Sigmoid colon (tissue), 7 donors: Measurements from ENCODE around the gene CSNK1A1L. TPM values are rescaled to one million over a fixed set of nuclear protein-coding genes. Genes with fewer than 3 reads are reported as not detected.
A peak's percentile ranks its signal among the peaks of the same experiment; 100 is the strongest.

Experiments used
- DNase-seq: peaks from one replicate; pipeline ENCODE4 v3.0.0-alpha.2; 2019
- H3K27ac ChIP-seq, 4 donors: fragments of 200-600 bp; sonication (generic); one replicate each; pipeline ENCODE4 v1.5.1; 2016 to 2019; ENCODE audit warnings: mild to moderate bottlenecking in 1 of 4
- H3K27me3 ChIP-seq, 3 donors: fragments of 200-600 bp; sonication (generic); one replicate each; pipeline ENCODE4 v1.5.1; 2019; ENCODE audit warnings: mild to moderate bottlenecking in 1 of 3
- H3K36me3 ChIP-seq, 4 donors: fragments of 200-600 bp; sonication (generic); one replicate each; pipeline ENCODE4 v1.5.1; 2016 to 2019
- H3K4me1 ChIP-seq, 4 donors: fragments of 200-600 bp; sonication (generic); one replicate each; pipeline ENCODE4 v1.5.1; 2017 to 2019
- H3K4me3 ChIP-seq, 4 donors: fragments of 200-600 bp; sonication (generic); one replicate each; pipeline ENCODE4 v1.5.1; 2017 to 2019; ENCODE audit warnings: mild to moderate bottlenecking in 2 of 4, moderate library complexity in 1 of 4
- H3K9me3 ChIP-seq, 4 donors: fragments of 200-600 bp in 3 of 4; sonication (generic) in 3 of 4; one replicate each; pipeline versions ENCODE4 v1.5.1 to v1.6.1; 2013 to 2019
- CTCF ChIP-seq, 4 experiments: fragments of 450-650 bp in 3 of 4; fragments of 200-600 bp in 1 of 4; IDR thresholded peaks; one replicate each; pipeline ENCODE4 v1.5.1; 2016 to 2019; ENCODE audit warnings: antibody characterized with exemption in 4 of 4, mild to moderate bottlenecking in 3 of 4, moderate library complexity in 2 of 4
- EP300 ChIP-seq, 4 donors: sonication (generic); formaldehyde crosslinking; IDR thresholded peaks; one replicate each; pipeline ENCODE4 v1.6.1; 2017; ENCODE audit warnings: antibody characterized with exemption in 4 of 4
- POLR2A ChIP-seq, 2 donors: fragments of 450-650 bp; IDR thresholded peaks; one replicate each; pipeline ENCODE4 v1.6.1; 2016; ENCODE audit warnings: antibody characterized with exemption in 2 of 2, mild to moderate bottlenecking in 2 of 2, moderate library complexity in 2 of 2
- POLR2AphosphoS5 ChIP-seq, 4 donors: sonication (generic); formaldehyde crosslinking; IDR thresholded peaks; one replicate each; pipeline ENCODE4 v1.6.1; 2017; ENCODE audit warnings: antibody characterized with exemption in 4 of 4
- whole genome bisulfite sequencing, 2 donors: extraction: QIAGEN DNeasy Blood & Tissue Kit; methylation state at CpG; one replicate each; pipeline ENCODE4 v1.1.7; 2013; 5-methylcytosine and 5-hydroxymethylcytosine counted together
- intact Hi-C: fragments of 100-400 bp; cut with DNase I; formaldehyde crosslinking; loops from one replicate; pipeline ENCODE4 v1.15.1; 2023
- polyA plus RNA-seq, 3 donors: library from polyadenylated mRNA; stranded (reverse); fragments of 200-250 nt; gene quantifications; one replicate each; pipeline ENCODE4 v1.2.3, GENCODE V29; 2013
- total RNA-seq, 4 donors: library from RNA; depleted of rRNA; stranded (reverse); fragments of >200 nt; gene quantifications; one replicate each; pipeline ENCODE4 v1.1.0, GENCODE V29; 2016
- donor health status: healthy with polysubstance abuse.
- donor health status: Bipolar disorder and iron deficiency.
- donor health status: healthy.

The CSNK1A1L gene
- total and polyA plus RNA-seq, 7 donors, result not detected

GRCh38 chr13:37127691-37128241, 22.3 kb upstream of the CSNK1A1L start:
- no peaks in the 10 kb centered on the region for H3K27me3 ChIP-seq
- no peak for DNase-seq
- H3K27ac ChIP-seq, result peak overlapping the region; percentile 27 to 77 (median 68)
- H3K36me3 ChIP-seq, result no peaks in the 10 kb centered on the region
- no peaks in the 10 kb centered on the region for H3K9me3 ChIP-seq
- intact Hi-C loops, result loop anchor here (10.0 kb wide), 1 partner anchor 357 kb away; no protein-coding TSS in a partner anchor
- H3K4me3 ChIP-seq, result no peak overlapping the region
- no peak for TF ChIP-seq CTCF (IDR thresholded peaks at IDR 0.05)
- no peak for TF ChIP-seq POLR2A (IDR thresholded peaks at IDR 0.05)
- peak in 2 of 4 donors; percentile 16 to 52 for TF ChIP-seq EP300 (IDR thresholded peaks at IDR 0.05)
- peak; percentile 7 to 77 (median 66) for TF ChIP-seq POLR2AphosphoS5 (IDR thresholded peaks at IDR 0.05)
- WGBS, 2 donors, result 49 to 61% methylated on average over 3 of the region's 3 CpGs
- H3K4me1 ChIP-seq, result peaks cover 0 to 31% (median 19%) of the 10 kb centered on the region in 4 donors

GRCh38 chr13:37123337-37123736, 17.9 kb upstream of the CSNK1A1L start:
- Histone ChIP-seq H3K27me3 (no peaks in the 10 kb centered on the region), H3K4me3 (no peak overlapping the region), H3K27ac (no peak overlapping the region), H3K4me1 (peaks cover 0 to 17% (median 13%) of the 10 kb centered on the region in 4 donors), H3K36me3 (no peaks in the 10 kb centered on the region), H3K9me3 (no peaks in the 10 kb centered on the region)
- intact Hi-C loops, result loop anchor here (10.0 kb wide), 1 partner anchor 361 kb away; no protein-coding TSS in a partner anchor
- WGBS, 2 donors, result 18 to 39% methylated on average over 1 of the region's 1 CpG
- no peak for TF ChIP-seq CTCF (IDR thresholded peaks at IDR 0.05)
- DNase-seq, result no peak

- intact Hi-C loops, result no loop called here
- TF ChIP-seq POLR2AphosphoS5 (IDR thresholded peaks at IDR 0.05) (no peak), CTCF (IDR thresholded peaks at IDR 0.05) (no peak), POLR2A (IDR thresholded peaks at IDR 0.05) (no peak), EP300 (IDR thresholded peaks at IDR 0.05) (no peak)
These were observed 12.6 kb upstream of the CSNK1A1L start for GRCh38 chr13:37118016-37118415.

GRCh38 chr13:37114250-37114649, 8.8 kb upstream of the CSNK1A1L start:
- H3K4me3 ChIP-seq, result no peak overlapping the region
- H3K4me1 ChIP-seq, result peaks cover 0 to 11% (median 3%) of the 10 kb centered on the region in 4 donors
- DNase-seq, result no peak
- no peaks in the 10 kb centered on the region for H3K27me3 ChIP-seq
- H3K27ac ChIP-seq, result no peak overlapping the region
- TF ChIP-seq POLR2A (IDR thresholded peaks at IDR 0.05), result no peak
- no peak for TF ChIP-seq EP300 (IDR thresholded peaks at IDR 0.05)
- TF ChIP-seq POLR2AphosphoS5 (IDR thresholded peaks at IDR 0.05), result no peak
- TF ChIP-seq CTCF (IDR thresholded peaks at IDR 0.05), result no peak
- WGBS, 2 donors, result 76 to 81% methylated on average over 4 of the region's 4 CpGs
- intact Hi-C loops, result no loop called here
- H3K9me3 ChIP-seq, result no peaks in the 10 kb centered on the region
- no peaks in the 10 kb centered on the region for H3K36me3 ChIP-seq

More at GRCh38 chr13:37118016-37118415, 12.6 kb upstream of the CSNK1A1L start:
- no peak for DNase-seq
- no peak overlapping the region for H3K4me3 ChIP-seq
- no peaks in the 10 kb centered on the region for H3K9me3 ChIP-seq
- no peaks in the 10 kb centered on the region for H3K36me3 ChIP-seq
- WGBS, 2 donors, result 28 to 65% methylated on average over 3 of the region's 3 CpGs
- peak overlapping the region in 1 of 4 donors; percentile 21 for H3K27ac ChIP-seq
- H3K4me1 ChIP-seq, result peaks cover 0 to 6% (median 3%) of the 10 kb centered on the region in 4 donors
- no peaks in the 10 kb centered on the region for H3K27me3 ChIP-seq

GRCh38 chr13:37113534-37113933, 8.1 kb upstream of the CSNK1A1L start:
- Histone ChIP-seq H3K4me1 (peaks cover 0 to 15% (median 3%) of the 10 kb centered on the region in 4 donors), H3K27me3 (no peaks in the 10 kb centered on the region), H3K36me3 (no peaks in the 10 kb centered on the region), H3K27ac (no peak overlapping the region), H3K4me3 (no peak overlapping the region), H3K9me3 (no peaks in the 10 kb centered on the region)
- TF ChIP-seq CTCF (IDR thresholded peaks at IDR 0.05), result no peak
- TF ChIP-seq POLR2AphosphoS5 (IDR thresholded peaks at IDR 0.05), result no peak
- TF ChIP-seq POLR2A (IDR thresholded peaks at IDR 0.05), result no peak
- TF ChIP-seq EP300 (IDR thresholded peaks at IDR 0.05), result no peak
- 94 to 96% methylated on average over 2 of the region's 2 CpGs for WGBS, 2 donors
- intact Hi-C loops, result no loop called here
- no peak for DNase-seq
